OCI-LY7 (cell line): ENCODE results near the gene TRIM41.

Experiments used
- EZH2phosphoT487 ChIP-seq: fragments of 200-600 bp; sonication (generic); IDR thresholded peaks from 2 replicates; pipeline ENCODE4 v1.6.1; 2018; ENCODE audit warnings: low read depth, borderline replicate concordance, mild to moderate bottlenecking, mixed run types, antibody characterized with exemption, low read length, moderate library complexity, mixed read lengths
- TF ChIP-seq, protein P1 (sequence below): fragments of 200-600 bp; sonication (generic); conservative IDR thresholded peaks from 2 replicates; pipeline ENCODE4 v1.5.1; 2014; ENCODE audit warnings: mild to moderate bottlenecking, antibody characterized with exemption, low read length, moderate library complexity, mixed read lengths

DNA sequence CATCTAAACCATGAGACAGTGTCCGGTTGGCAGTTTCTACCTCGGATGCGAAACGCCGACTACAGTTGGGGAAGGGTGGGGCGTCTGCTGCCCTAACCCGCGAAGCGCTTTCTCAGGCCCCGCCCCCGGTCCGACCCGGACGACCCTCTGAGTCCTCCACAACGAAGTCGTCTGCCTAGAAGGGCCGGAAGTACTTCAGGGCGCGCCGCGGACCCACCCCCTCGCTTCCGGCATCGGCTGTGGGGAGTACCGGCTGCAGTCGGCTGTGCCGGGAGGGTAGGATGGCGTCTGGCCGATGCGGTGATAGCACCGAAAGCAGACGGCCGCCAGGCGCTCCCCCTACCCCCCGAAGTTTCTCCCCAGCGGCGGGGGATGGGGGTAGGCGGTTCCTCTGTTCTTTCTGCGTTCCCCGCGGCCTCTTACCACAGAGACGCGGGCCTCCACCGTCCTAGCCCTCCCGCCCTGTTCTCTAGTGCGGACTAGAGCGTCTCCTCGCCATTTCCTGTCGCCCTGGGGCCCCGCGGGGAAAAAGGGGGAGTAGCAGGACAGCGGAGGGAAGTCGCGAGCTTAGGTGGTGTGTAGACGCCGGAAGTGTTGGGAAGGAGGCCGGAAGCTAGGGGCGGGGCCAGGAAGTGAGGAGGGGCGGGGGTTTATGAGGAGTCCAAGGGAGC, at the start of gene TRIM41:
- TF ChIP-seq, protein P1, sequence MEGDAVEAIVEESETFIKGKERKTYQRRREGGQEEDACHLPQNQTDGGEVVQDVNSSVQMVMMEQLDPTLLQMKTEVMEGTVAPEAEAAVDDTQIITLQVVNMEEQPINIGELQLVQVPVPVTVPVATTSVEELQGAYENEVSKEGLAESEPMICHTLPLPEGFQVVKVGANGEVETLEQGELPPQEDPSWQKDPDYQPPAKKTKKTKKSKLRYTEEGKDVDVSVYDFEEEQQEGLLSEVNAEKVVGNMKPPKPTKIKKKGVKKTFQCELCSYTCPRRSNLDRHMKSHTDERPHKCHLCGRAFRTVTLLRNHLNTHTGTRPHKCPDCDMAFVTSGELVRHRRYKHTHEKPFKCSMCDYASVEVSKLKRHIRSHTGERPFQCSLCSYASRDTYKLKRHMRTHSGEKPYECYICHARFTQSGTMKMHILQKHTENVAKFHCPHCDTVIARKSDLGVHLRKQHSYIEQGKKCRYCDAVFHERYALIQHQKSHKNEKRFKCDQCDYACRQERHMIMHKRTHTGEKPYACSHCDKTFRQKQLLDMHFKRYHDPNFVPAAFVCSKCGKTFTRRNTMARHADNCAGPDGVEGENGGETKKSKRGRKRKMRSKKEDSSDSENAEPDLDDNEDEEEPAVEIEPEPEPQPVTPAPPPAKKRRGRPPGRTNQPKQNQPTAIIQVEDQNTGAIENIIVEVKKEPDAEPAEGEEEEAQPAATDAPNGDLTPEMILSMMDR = 0 out of 2 replicates have a peak, but pooled peaks have one; percentile 24
- no peak for TF ChIP-seq EZH2phosphoT487
